Keratinocyte (primary cell): ENCODE measurements around the gene CLEC18C. TPM values are rescaled to one million over a fixed set of nuclear protein-coding genes. Genes with fewer than 3 reads are reported as not detected.
A peak's percentile ranks its signal among the peaks of the same experiment; 100 is the strongest.
"Not testable (repeated sequence)": the region's sequence is repeated elsewhere in the genome, so short reads cannot be mapped to it uniquely, and the experiment has no call there.

Experiments
- DNase-seq: peaks from one replicate; pipeline ENCODE4 v3.0.0-alpha.2; 2011; ENCODE audit warnings: low read depth, missing footprints, low spot score
- FAIRE-seq: peaks from 2 replicates; lab custom pipeline; 2011; peaks lifted over from hg19 to GRCh38; lab: Jason Lieb, UNC
- H2AFZ ChIP-seq: 2 replicates; pipeline ENCODE4 v1.6.0; 2012; ENCODE audit warnings: low read length, control low read depth, inconsistent platforms; ENCODE audit not compliant: control insufficient read depth
- H3K27ac ChIP-seq: 2 replicates; pipeline ENCODE4 v1.5.1; 2011; ENCODE audit warnings: low read length; ENCODE audit not compliant: control insufficient read depth, insufficient read depth
- H3K27me3 ChIP-seq: 3 replicates; pipeline ENCODE4 v1.6.0; 2011; ENCODE audit warnings: low read length; ENCODE audit not compliant: control insufficient read depth, insufficient read depth; ENCODE audit errors: extremely low read depth
- H3K36me3 ChIP-seq, 2 experiments: 2 replicates in 1 of 2; 3 replicates in 1 of 2; pipeline ENCODE4 v1.5.1; 2011; ENCODE audit warnings: low read length in 2 of 2, mild to moderate bottlenecking in 1 of 2; ENCODE audit not compliant: control insufficient read depth in 2 of 2, insufficient read depth in 2 of 2; ENCODE audit errors: extremely low read depth in 1 of 2
- H3K4me1 ChIP-seq: 3 replicates; pipeline ENCODE4 v1.5.1; 2011; ENCODE audit warnings: low read length; ENCODE audit not compliant: control insufficient read depth, insufficient read depth; ENCODE audit errors: extremely low read depth
- H3K4me2 ChIP-seq: 3 replicates; pipeline ENCODE4 v1.6.0; 2011; ENCODE audit warnings: low read depth, low read length; ENCODE audit not compliant: control insufficient read depth, insufficient read depth; ENCODE audit errors: extremely low read depth
- H3K4me3 ChIP-seq, 3 experiments: fragments of 200-600 bp in 1 of 3; sonication (generic) in 1 of 3; 2 replicates in 2 of 3; 3 replicates in 1 of 3; pipeline ENCODE4 v1.5.1; 2011 to 2016; ENCODE audit warnings: low read length in 3 of 3, mild to moderate bottlenecking in 3 of 3, control low read depth in 2 of 3, inconsistent platforms in 1 of 3, low read depth in 1 of 3, mixed read lengths in 1 of 3, mixed run types in 1 of 3, moderate library complexity in 1 of 3; ENCODE audit not compliant: control insufficient read depth in 2 of 3, insufficient read depth in 2 of 3; ENCODE audit errors: extremely low read depth in 1 of 3
- H3K79me2 ChIP-seq: 2 replicates; pipeline ENCODE4 v1.6.0; 2012; ENCODE audit warnings: low read length; ENCODE audit not compliant: control insufficient read depth, insufficient read depth
- H3K9ac ChIP-seq: 3 replicates; pipeline ENCODE4 v1.6.0; 2011; ENCODE audit warnings: low read length; ENCODE audit not compliant: control insufficient read depth, insufficient read depth; ENCODE audit errors: extremely low read depth
- H3K9me1 ChIP-seq: 3 replicates; pipeline ENCODE4 v1.6.0; 2011; ENCODE audit warnings: low read length; ENCODE audit not compliant: control insufficient read depth, insufficient read depth; ENCODE audit errors: extremely low read depth
- H3K9me3 ChIP-seq: 2 replicates; pipeline ENCODE4 v1.5.1; 2012; ENCODE audit warnings: low read depth, low read length; ENCODE audit not compliant: control insufficient read depth
- H4K20me1 ChIP-seq: 3 replicates; pipeline ENCODE4 v1.6.0; 2011; ENCODE audit warnings: low read length; ENCODE audit not compliant: control insufficient read depth, insufficient read depth; ENCODE audit errors: extremely low read depth
- CTCF ChIP-seq, 3 experiments: IDR thresholded peaks in 1 of 3; conservative IDR thresholded peaks in 1 of 3; optimal IDR thresholded peaks in 1 of 3; 2 replicates in 2 of 3; 3 replicates in 1 of 3; pipeline versions ENCODE3 to v1.5.1; 2011; ENCODE audit warnings: low read length in 3 of 3, mild to moderate bottlenecking in 3 of 3, moderate library complexity in 2 of 3, control low read depth in 1 of 3, inconsistent platforms in 1 of 3; ENCODE audit not compliant: insufficient read depth in 2 of 3; ENCODE audit errors: extremely low read depth in 1 of 3
- EZH2 ChIP-seq: IDR thresholded peaks from one replicate; pipeline ENCODE4 v1.6.1; 2012; ENCODE audit warnings: inconsistent platforms, mild to moderate bottlenecking, low read length, moderate library complexity
- dilution Hi-C: fragments of 300-500 bp; cut with MboI; formaldehyde crosslinking; loops from one replicate; pipeline ENCODE4 v1.7.0; 2020; ENCODE audit warnings: low sequenced_read_pairs; ENCODE audit not compliant: extremely low pct_ligation_motif_present
- polyA plus RNA-seq, 5 experiments: library from polyadenylated mRNA; depleted of rRNA in 3 of 5; stranded (reverse) in 3 of 5; stranded (forward) in 1 of 5; unstranded in 1 of 5; fragments of >200 nt; gene quantifications; 1 replicate in 1 of 5; 2 replicates in 3 of 5; 3 replicates in 1 of 5; pipeline versions ENCODE4 v1.2.1 to v1.2.3, GENCODE V29; 2011 to 2012; ENCODE audit warnings: missing spikeins in 2 of 5, low read depth in 1 of 5, low replicate concordance in 1 of 5

The CLEC18C gene
- polyA plus RNA-seq, 1 donor (not counting 4 experiments of a cell fraction or from before 2014, with no cell fraction given) = not detected

DNA sequence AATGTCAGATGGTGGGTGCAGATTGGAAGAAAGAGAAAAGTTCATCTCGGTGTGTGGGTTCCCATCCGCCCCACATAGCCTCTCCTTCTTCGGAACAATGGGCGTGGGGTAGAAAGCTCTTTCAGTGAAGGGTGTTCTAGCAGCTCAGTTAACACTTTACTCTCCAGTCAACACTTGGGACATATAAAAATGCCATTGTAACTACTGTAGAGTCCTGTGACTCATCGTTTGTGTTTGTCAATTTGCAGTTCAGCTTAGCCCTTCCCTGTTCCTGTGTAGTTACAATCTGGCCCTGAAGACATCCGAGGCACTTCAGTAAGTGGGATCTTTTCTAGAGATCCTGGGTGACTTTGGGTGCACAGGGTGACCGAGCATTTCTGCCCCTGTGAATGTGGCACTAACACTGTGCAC, 11.5 kb upstream of the CLEC18C start:
- H3K9me1 ChIP-seq = no peaks in the 10 kb centered on the region
- H3K79me2 ChIP-seq = no peaks in the 10 kb centered on the region
- peaks cover 8 to 13% of the 10 kb centered on the region in 2 experiments for H3K36me3 ChIP-seq
- peak; percentile 5 for FAIRE-seq
- TF ChIP-seq EZH2 (no peak), CTCF (optimal IDR thresholded peaks at IDR 0.05 in 1 of 3, IDR thresholded peaks at IDR 0.05 in 1 of 3, conservative IDR thresholded peaks at IDR 0.05 in 1 of 3; ENCODE audit: extremely low read depth in 1 of 3, insufficient read depth in 2 of 3, low read length in 3 of 3) (no peak)
- no peak for DNase-seq
- no peaks in the 10 kb centered on the region for H3K27me3 ChIP-seq
- no peak overlapping the region for H2AFZ ChIP-seq
- H3K4me3 ChIP-seq = no peak overlapping the region
- no peaks in the 10 kb centered on the region for H3K9me3 ChIP-seq
- H3K4me1 ChIP-seq = peaks cover 8% of the 10 kb centered on the region
- H3K27ac ChIP-seq = no peak overlapping the region
- dilution Hi-C loops = no loop called here
- peaks cover 4% of the 10 kb centered on the region for H4K20me1 ChIP-seq
- no peak overlapping the region for H3K9ac ChIP-seq
- H3K4me2 ChIP-seq = peak overlapping the region; percentile 25

- Histone ChIP-seq H2AFZ (no peak overlapping the region), H3K27me3 (no peaks in the 10 kb centered on the region), H3K9ac (no peak overlapping the region), H3K9me3 (no peaks in the 10 kb centered on the region), H3K79me2 (no peaks in the 10 kb centered on the region), H3K36me3 (peaks cover 3 to 5% of the 10 kb centered on the region in 2 experiments), H3K27ac (no peak overlapping the region), H3K4me1 (peaks cover 8% of the 10 kb centered on the region), H3K9me1 (no peaks in the 10 kb centered on the region), H4K20me1 (peaks cover 4% of the 10 kb centered on the region), H3K4me3 (no peak overlapping the region), H3K4me2 (no peak overlapping the region)
- DNase-seq = no peak
- FAIRE-seq = no peak
- no peak for TF ChIP-seq EZH2
- TF ChIP-seq CTCF (optimal IDR thresholded peaks at IDR 0.05 in 1 of 3, IDR thresholded peaks at IDR 0.05 in 1 of 3, conservative IDR thresholded peaks at IDR 0.05 in 1 of 3; ENCODE audit: extremely low read depth in 1 of 3, insufficient read depth in 2 of 3, low read length in 3 of 3) = no peak
- dilution Hi-C loops = no loop called here
Measured at GRCh38 chr16:70163596-70163995, 10.0 kb upstream of the CLEC18C start.

DNA sequence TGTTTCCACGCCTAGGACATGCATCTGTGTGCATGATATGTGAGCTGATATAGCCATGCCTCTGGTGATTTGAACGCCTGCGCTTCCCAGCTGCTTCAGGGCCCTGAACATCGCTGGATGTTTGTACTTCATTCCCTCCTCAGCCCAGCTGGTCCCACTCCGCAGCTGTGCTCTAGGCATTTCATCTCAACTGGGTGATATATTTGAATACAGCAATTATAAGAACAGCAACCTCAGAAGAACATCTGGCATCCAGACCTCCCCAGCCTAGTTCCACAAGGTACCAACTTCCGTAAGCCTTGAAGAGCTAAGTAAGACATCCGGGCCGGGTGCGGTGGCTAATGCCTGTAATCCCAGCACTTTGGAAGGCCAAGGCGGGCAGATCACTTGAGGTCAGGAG, 6.9 kb upstream of the CLEC18C start:
- H3K4me2 ChIP-seq, FAIRE-seq, H3K36me3 ChIP-seq, DNase-seq, H3K27ac ChIP-seq, H3K9me3 ChIP-seq, H3K9me1 ChIP-seq, dilution Hi-C loops, H3K4me3 ChIP-seq, H3K9ac ChIP-seq, H3K79me2 ChIP-seq, H3K4me1 ChIP-seq, H4K20me1 ChIP-seq, H3K27me3 ChIP-seq, H2AFZ ChIP-seq: not testable (repeated sequence)

DNA sequence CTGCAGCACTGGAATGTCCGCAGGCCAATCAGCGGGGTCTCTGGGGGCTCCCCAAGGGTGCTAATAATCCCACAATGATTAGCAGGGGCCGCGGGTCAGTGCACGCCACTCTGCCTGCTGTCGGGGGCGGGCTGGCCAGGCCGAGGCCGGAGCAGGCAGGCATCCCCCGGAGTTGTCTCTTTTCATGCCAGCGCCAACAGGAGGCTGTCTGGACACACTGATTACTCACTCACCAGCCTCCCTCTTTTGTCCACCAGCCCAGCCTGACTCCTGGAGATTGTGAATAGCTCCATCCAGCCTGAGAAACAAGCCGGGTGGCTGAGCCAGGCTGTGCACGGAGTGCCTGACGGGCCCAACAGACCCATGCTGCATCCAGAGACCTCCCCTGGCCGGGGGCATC, 329 bp downstream of the CLEC18C start:
- dilution Hi-C loops, H3K36me3 ChIP-seq, H3K9ac ChIP-seq, H3K27ac ChIP-seq, H4K20me1 ChIP-seq, H3K79me2 ChIP-seq, H3K4me3 ChIP-seq, FAIRE-seq, H3K4me2 ChIP-seq, DNase-seq, H3K4me1 ChIP-seq, H3K27me3 ChIP-seq, H3K9me1 ChIP-seq, H2AFZ ChIP-seq, H3K9me3 ChIP-seq: not testable (repeated sequence)
